IPS DF 6.9 (cell line): ENCODE data around the gene TATDN2.

Experiments
- DNase-seq: peaks from one replicate; pipeline ENCODE4 v3.0.0-alpha.2; 2013; ENCODE audit warnings: low read depth, low spot score
- H3K27ac ChIP-seq: one replicate; pipeline ENCODE4 v1.5.1; 2013; ENCODE audit warnings: low read length, control low read depth
- H3K27me3 ChIP-seq: 2 replicates; pipeline ENCODE4 v1.6.1; 2013; ENCODE audit warnings: mild to moderate bottlenecking, low read length; ENCODE audit not compliant: control insufficient read depth, insufficient read depth
- H3K36me3 ChIP-seq: 2 replicates; pipeline ENCODE4 v1.6.1; 2013; ENCODE audit warnings: low read length; ENCODE audit not compliant: control insufficient read depth, insufficient read depth
- H3K4me1 ChIP-seq: 2 replicates; pipeline ENCODE4 v1.6.1; 2013; ENCODE audit warnings: low read length; ENCODE audit not compliant: control insufficient read depth, insufficient read depth
- H3K4me3 ChIP-seq: 2 replicates; pipeline ENCODE4 v1.5.1; 2013; ENCODE audit warnings: mild to moderate bottlenecking, low read length
- H3K9me3 ChIP-seq: 2 replicates; pipeline ENCODE4 v1.6.1; 2013; ENCODE audit warnings: low read length, inconsistent platforms; ENCODE audit not compliant: control insufficient read depth, insufficient read depth
- WGBS: extraction: QIAGEN DNeasy Blood & Tissue Kit; methylation state at CpG from one replicate; pipeline ENCODE4 v1.1.7; 2013; ENCODE audit warnings: mixed read lengths, missing lambda C conversion rate; ENCODE audit not compliant: insufficient read length, insufficient coverage; 5-methylcytosine and 5-hydroxymethylcytosine counted together

Gene TATDN2

GRCh38 chr3:10280571-10280970, 32.3 kb downstream of the TATDN2 start:
- no CpG with 5 or more reads among the region's 6 CpGs for WGBS

GRCh38 chr3:10281951-10282350, 33.7 kb downstream of the TATDN2 start:
- no peak overlapping the region for H3K27ac ChIP-seq
- no peak for DNase-seq
- H3K9me3 ChIP-seq = no peaks in the 10 kb centered on the region
- H3K36me3 ChIP-seq = peaks cover 23% of the 10 kb centered on the region; the same call in 1 of the 2 replicates
- H3K4me1 ChIP-seq = no peaks in the 10 kb centered on the region
- no CpG with 5 or more reads among the region's 5 CpGs for WGBS
- no peaks in the 10 kb centered on the region for H3K27me3 ChIP-seq
- no peak overlapping the region for H3K4me3 ChIP-seq

More at GRCh38 chr3:10280571-10280970, 32.3 kb downstream of the TATDN2 start:
- no peak for DNase-seq
- H3K27me3 ChIP-seq = no peaks in the 10 kb centered on the region
- H3K4me3 ChIP-seq = no peak overlapping the region
- no peaks in the 10 kb centered on the region for H3K9me3 ChIP-seq
- H3K27ac ChIP-seq = no peak overlapping the region
- peaks cover 30% of the 10 kb centered on the region for H3K36me3 ChIP-seq
- no peaks in the 10 kb centered on the region for H3K4me1 ChIP-seq

- Histone ChIP-seq H3K27ac (no peak overlapping the region), H3K9me3 (no peaks in the 10 kb centered on the region), H3K4me3 (no peak overlapping the region), H3K36me3 (peaks cover 19% of the 10 kb centered on the region; the same call in 1 of the 2 replicates), H3K27me3 (no peaks in the 10 kb centered on the region), H3K4me1 (no peaks in the 10 kb centered on the region)
- WGBS = no CpG with 5 or more reads among the region's 5 CpGs
- no peak for DNase-seq
Measured at GRCh38 chr3:10283638-10284037, 35.4 kb downstream of the TATDN2 start.

GRCh38 chr3:10284496-10284895, 36.2 kb downstream of the TATDN2 start:
- Histone ChIP-seq H3K9me3 (no peaks in the 10 kb centered on the region), H3K36me3 (peaks cover 13% of the 10 kb centered on the region; the same call in 1 of the 2 replicates), H3K4me1 (no peaks in the 10 kb centered on the region), H3K27ac (no peak overlapping the region), H3K4me3 (no peak overlapping the region), H3K27me3 (no peaks in the 10 kb centered on the region)
- no CpG with 5 or more reads among the region's 9 CpGs for WGBS
- no peak for DNase-seq

- H3K27ac ChIP-seq = no peak overlapping the region
Measured at GRCh38 chr3:10285272-10286132, 37.2 kb downstream of the TATDN2 start.

GRCh38 chr3:10286133-10286524, 37.9 kb downstream of the TATDN2 start:
- no peak for DNase-seq
- H3K27me3 ChIP-seq = no peaks in the 10 kb centered on the region
- WGBS = no CpG with 5 or more reads among the region's 5 CpGs
- no peaks in the 10 kb centered on the region for H3K4me1 ChIP-seq
- no peak overlapping the region for H3K4me3 ChIP-seq
- H3K36me3 ChIP-seq = no peaks in the 10 kb centered on the region
- H3K27ac ChIP-seq = no peak overlapping the region
- no peaks in the 10 kb centered on the region for H3K9me3 ChIP-seq

More at GRCh38 chr3:10285272-10286132, 37.2 kb downstream of the TATDN2 start:
- no peaks in the 10 kb centered on the region for H3K9me3 ChIP-seq
- no peaks in the 10 kb centered on the region for H3K27me3 ChIP-seq
- H3K4me3 ChIP-seq = no peak overlapping the region
- no peak for DNase-seq
- no CpG with 5 or more reads among the region's 12 CpGs for WGBS
- no peaks in the 10 kb centered on the region for H3K4me1 ChIP-seq
- peaks cover 5% of the 10 kb centered on the region; the same call in 1 of the 2 replicates for H3K36me3 ChIP-seq

GRCh38 chr3:10286596-10287295, 38.5 kb downstream of the TATDN2 start:
- H3K4me3 ChIP-seq = no peak overlapping the region
- no CpG with 5 or more reads among the region's 2 CpGs for WGBS
- no peaks in the 10 kb centered on the region for H3K36me3 ChIP-seq
- peak; percentile 84 for DNase-seq
- no peaks in the 10 kb centered on the region for H3K27me3 ChIP-seq
- no peak overlapping the region for H3K27ac ChIP-seq
- no peaks in the 10 kb centered on the region for H3K4me1 ChIP-seq
- no peaks in the 10 kb centered on the region for H3K9me3 ChIP-seq

- WGBS = no CpG with 5 or more reads among the region's 12 CpGs
- H3K9me3 ChIP-seq = no peaks in the 10 kb centered on the region
Measured at GRCh38 chr3:10287936-10288574, 39.8 kb downstream of the TATDN2 start.

GRCh38 chr3:10288575-10288960, 40.3 kb downstream of the TATDN2 start:
- no peak for DNase-seq
- Histone ChIP-seq H3K4me1 (no peaks in the 10 kb centered on the region), H3K4me3 (no peak overlapping the region), H3K27me3 (no peaks in the 10 kb centered on the region), H3K27ac (no peak overlapping the region), H3K36me3 (no peaks in the 10 kb centered on the region), H3K9me3 (no peaks in the 10 kb centered on the region)
- WGBS = no CpG with 5 or more reads among the region's 11 CpGs

More at GRCh38 chr3:10287936-10288574, 39.8 kb downstream of the TATDN2 start:
- Histone ChIP-seq H3K4me1 (no peaks in the 10 kb centered on the region), H3K27me3 (no peaks in the 10 kb centered on the region), H3K27ac (no peak overlapping the region), H3K36me3 (no peaks in the 10 kb centered on the region), H3K4me3 (no peak overlapping the region)
- no peak for DNase-seq

GRCh38 chr3:10289077-10289476, 40.8 kb downstream of the TATDN2 start:
- no peak overlapping the region for H3K4me3 ChIP-seq
- no peaks in the 10 kb centered on the region for H3K9me3 ChIP-seq
- H3K36me3 ChIP-seq = no peaks in the 10 kb centered on the region
- no peak overlapping the region for H3K27ac ChIP-seq
- no peak for DNase-seq
- H3K4me1 ChIP-seq = no peaks in the 10 kb centered on the region
- WGBS = no CpG with 5 or more reads among the region's 9 CpGs
- no peaks in the 10 kb centered on the region for H3K27me3 ChIP-seq
